ENCODE results near the gene NRCAM.
"Not testable (repeated sequence)": the region's sequence is repeated elsewhere in the genome, so short reads cannot be mapped to it uniquely, and the experiment has no call there.

The NRCAM gene

GRCh38 chr7:108351729-108352131, 104.5 kb downstream of the NRCAM start:
- no peak for TF ChIP-seq CTCF (IDR thresholded peaks at IDR 0.05; ENCODE audit: low read length, missing control alignments)
- DNase-seq (ENCODE audit: low read depth): peak; percentile 50
- no peak overlapping the region for H3K4me3 ChIP-seq (replicated peaks; ENCODE audit: low read depth, low read length)

- TF ChIP-seq CTCF (IDR thresholded peaks at IDR 0.05; ENCODE audit: low read length, missing control alignments): no peak
- DNase-seq (ENCODE audit: low read depth): peak; percentile 94
- H3K4me3 ChIP-seq (replicated peaks; ENCODE audit: low read depth, low read length): no peak overlapping the region
These were observed 107.3 kb downstream of the NRCAM start for GRCh38 chr7:108348913-108349312.

- DNase-seq (ENCODE audit: low read depth): peak; percentile 79
- TF ChIP-seq CTCF (IDR thresholded peaks at IDR 0.05; ENCODE audit: low read length, missing control alignments): no peak
- no peak overlapping the region for H3K4me3 ChIP-seq (replicated peaks; ENCODE audit: low read depth, low read length)
These were observed 108.6 kb downstream of the NRCAM start for GRCh38 chr7:108347616-108348015.

DNA sequence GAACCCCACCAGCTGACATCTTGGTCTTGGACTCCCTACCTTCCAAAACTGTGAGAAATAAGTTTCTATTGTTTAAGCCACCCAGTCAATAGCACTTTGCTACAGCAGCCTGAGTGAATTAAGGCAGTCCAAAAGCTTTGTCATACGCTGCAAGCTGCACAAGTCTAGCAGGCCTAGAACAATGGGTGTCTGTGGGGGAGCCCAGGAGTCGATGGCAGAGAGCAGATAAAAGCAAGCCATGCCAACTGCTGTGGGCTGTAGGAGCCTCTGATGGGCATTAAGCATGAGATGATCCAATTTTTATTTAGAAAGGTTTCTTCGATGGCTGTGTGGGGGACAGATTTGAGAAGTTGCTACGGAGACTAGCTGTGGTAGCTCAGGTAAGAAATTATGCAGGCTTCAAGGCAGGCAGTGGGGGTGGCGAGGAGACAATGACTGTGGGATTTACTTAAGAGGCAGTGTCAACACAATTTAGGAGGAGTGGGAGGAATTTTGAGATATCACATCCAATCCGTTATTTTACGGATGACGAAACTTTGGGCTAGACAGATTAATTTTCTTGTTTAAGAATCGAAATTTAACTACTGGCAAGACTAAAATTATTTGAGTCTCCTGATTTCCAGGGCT, 110.4 kb downstream of the NRCAM start:
- TF ChIP-seq CTCF (IDR thresholded peaks at IDR 0.05; ENCODE audit: low read length, missing control alignments): no peak
- no peak for DNase-seq (ENCODE audit: low read depth)

DNA sequence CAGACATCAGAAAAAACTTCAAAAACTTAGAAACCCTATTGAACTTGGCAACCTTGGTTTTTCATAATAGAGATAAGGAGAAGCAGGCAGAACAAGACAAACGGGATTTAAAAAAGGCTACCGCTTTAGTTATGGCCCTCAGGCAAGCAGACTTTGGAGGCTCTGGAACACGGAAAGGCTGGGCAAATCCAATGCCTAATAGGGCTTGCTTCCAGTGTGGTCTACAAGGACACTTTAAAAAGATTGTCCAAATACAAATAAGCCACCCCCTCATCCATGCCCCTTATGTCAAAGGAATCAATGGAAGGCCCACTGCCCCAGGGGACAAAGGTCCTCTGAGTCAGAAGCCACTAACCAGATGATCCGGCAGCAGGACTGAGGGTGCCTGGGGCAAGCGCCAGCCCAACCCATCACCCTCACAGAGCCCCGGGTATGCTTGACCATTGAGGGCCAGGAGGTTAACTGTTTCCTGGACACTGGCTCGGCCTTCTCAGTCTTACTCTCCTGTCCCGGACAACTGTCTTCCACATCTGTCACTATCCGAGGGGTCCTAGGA, 115.3 kb downstream of the NRCAM start:
- no peak for TF ChIP-seq CTCF (IDR thresholded peaks at IDR 0.05; ENCODE audit: low read length, missing control alignments)
- DNase-seq (ENCODE audit: low read depth): no peak
- no peak overlapping the region for H3K4me3 ChIP-seq (replicated peaks; ENCODE audit: low read depth, low read length)

More for the DNA sequence above, 110.4 kb downstream of the NRCAM start:
- no peak overlapping the region for H3K4me3 ChIP-seq (replicated peaks; ENCODE audit: low read depth, low read length)

- DNase-seq (ENCODE audit: low read depth); H3K4me3 ChIP-seq (replicated peaks; ENCODE audit: low read depth, low read length): not testable (repeated sequence)
These were observed 115.8 kb downstream of the NRCAM start for GRCh38 chr7:108340406-108340805.

GRCh38 chr7:108335269-108335918, 120.8 kb downstream of the NRCAM start:
- no peak for TF ChIP-seq CTCF (IDR thresholded peaks at IDR 0.05; ENCODE audit: low read length, missing control alignments)
- peak; percentile 61 for DNase-seq (ENCODE audit: low read depth)
- no peak overlapping the region for H3K4me3 ChIP-seq (replicated peaks; ENCODE audit: low read depth, low read length)

Measured in fibroblast of pulmonary artery (primary cell).